Activated naive CD4-positive, alpha-beta T cell treated with anti-CD3 and anti-CD28 coated beads for 36 hours (primary cell): ENCODE measurements around the gene DPP10. TPM values are rescaled to one million over a fixed set of nuclear protein-coding genes. Genes with fewer than 3 reads are reported as not detected.

Experiments
- CTCF ChIA-PET: fragments of 350-600 bp; sonication (Branson Sonifier 250); formaldehyde crosslinking; loops from one replicate; lab custom pipeline; 2021; ENCODE audit warnings: antibody characterized with exemption; lab: Charles Lee
- DNase-seq: peaks from one replicate; pipeline ENCODE4 v3.0.0-alpha.2; 2020
- H3K27ac Mint-ChIP-seq: one replicate; pipeline ENCODE4 v1.8.0; 2021; ENCODE audit warnings: mild to moderate bottlenecking, mixed read lengths
- H3K27me3 Mint-ChIP-seq: one replicate; pipeline ENCODE4 v1.8.0; 2021; ENCODE audit warnings: low read depth, mixed read lengths
- H3K36me3 Mint-ChIP-seq: one replicate; pipeline ENCODE4 v1.8.0; 2021; ENCODE audit warnings: low read depth, mixed read lengths
- H3K4me1 Mint-ChIP-seq: one replicate; pipeline ENCODE4 v1.8.0; 2021; ENCODE audit warnings: low read depth, mixed read lengths
- H3K4me3 Mint-ChIP-seq: one replicate; pipeline ENCODE4 v1.8.0; 2021; ENCODE audit warnings: mild to moderate bottlenecking, moderate library complexity, mixed read lengths
- H3K9me3 Mint-ChIP-seq: one replicate; pipeline ENCODE4 v1.8.0; 2021; ENCODE audit warnings: mixed read lengths
- intact Hi-C: fragments of 100-400 bp; cut with micrococcal nuclease; formaldehyde crosslinking; loops from one replicate; pipeline ENCODE4 v1.15.1; 2023
- total RNA-seq, 2 experiments: library from RNA; stranded (reverse); gene quantifications; one replicate each; pipeline ENCODE4 v1.2.3, GENCODE V29; 2021

The DPP10 gene
- total RNA-seq, 2 experiments from 2014 or later: not detected

DNA sequence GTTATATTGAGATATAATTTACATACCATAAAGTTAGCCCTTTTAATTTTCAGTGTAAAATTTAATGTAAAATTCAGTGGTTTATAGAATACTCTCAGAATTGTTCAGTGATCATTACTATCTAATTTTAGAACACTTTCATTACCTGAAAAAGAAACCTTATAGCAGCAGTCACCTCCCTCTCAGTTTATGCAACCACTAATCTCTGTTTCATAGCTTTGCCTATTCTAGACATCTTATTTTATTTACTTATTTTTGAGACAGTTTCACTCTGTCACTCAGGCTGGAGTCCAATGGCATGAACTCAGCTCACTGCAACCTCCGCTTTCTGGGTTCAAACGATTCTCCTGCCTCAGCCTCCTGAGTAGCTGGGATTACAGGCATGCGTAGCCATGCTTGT lies 479.6 kb downstream of the DPP10 start:
- Mint-ChIP-seq H3K27me3 (no peaks in the 10 kb centered on the region), H3K9me3 (peaks cover 5% of the 10 kb centered on the region)

DNA sequence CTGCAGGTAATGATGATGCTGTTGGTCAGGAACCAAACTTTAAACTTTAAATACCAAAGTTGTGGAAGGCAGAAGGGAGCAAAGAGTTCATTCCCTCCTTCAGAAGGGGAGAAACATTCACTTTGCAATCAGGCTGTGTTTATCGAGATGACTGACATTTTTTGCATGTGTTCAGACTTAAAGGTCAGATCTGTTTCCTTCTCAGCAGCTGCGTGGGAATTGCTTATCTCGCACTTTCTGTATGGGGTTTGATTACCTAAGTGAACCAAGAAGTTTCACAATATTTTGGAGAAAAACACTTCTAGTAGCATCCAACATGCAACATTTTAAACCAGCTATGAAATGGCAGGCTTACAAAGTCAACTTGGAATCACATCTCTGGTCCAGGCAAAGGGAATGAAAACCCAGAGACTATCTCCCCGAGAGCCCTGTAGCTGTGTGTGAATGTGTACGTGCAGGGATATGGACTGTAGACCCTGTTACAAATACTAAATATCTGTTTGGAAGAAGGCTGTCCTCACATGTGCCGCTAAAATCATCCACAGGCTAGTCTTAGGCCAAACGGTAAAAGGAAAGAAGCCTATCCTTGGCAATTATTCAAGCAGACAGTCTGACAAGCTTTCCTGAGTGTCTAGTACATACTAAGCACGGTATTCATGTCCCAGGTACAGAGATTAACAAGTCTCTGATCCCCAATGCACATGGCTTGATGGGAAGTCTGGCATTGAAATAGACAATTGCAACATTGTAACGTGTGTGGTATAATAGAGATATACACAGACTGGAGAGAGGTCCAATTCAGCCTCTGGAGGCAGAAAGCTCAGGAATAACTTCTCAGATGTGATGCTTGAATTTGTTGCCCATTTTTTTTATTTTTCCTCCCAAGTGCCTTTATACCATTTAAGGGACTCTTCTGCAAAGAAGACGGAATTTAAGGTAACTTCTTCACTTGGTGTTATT lies 483.1 kb downstream of the DPP10 start:
- H3K27ac Mint-ChIP-seq: no peak overlapping the region
- peaks cover 7% of the 10 kb centered on the region for H3K9me3 Mint-ChIP-seq
- no peaks in the 10 kb centered on the region for H3K4me1 Mint-ChIP-seq
- H3K27me3 Mint-ChIP-seq: no peaks in the 10 kb centered on the region
- DNase-seq: no peak
- H3K36me3 Mint-ChIP-seq: no peaks in the 10 kb centered on the region
- intact Hi-C loops: no loop called here
- no peak overlapping the region for H3K4me3 Mint-ChIP-seq
- CTCF ChIA-PET: no interaction called here

More for the DNA sequence above, 479.6 kb downstream of the DPP10 start:
- no peaks in the 10 kb centered on the region for H3K4me1 Mint-ChIP-seq
- CTCF ChIA-PET: no interaction called here
- no peaks in the 10 kb centered on the region for H3K36me3 Mint-ChIP-seq
- H3K27ac Mint-ChIP-seq: no peak overlapping the region
- DNase-seq: no peak
- intact Hi-C loops: no loop called here
- H3K4me3 Mint-ChIP-seq: no peak overlapping the region

DNA sequence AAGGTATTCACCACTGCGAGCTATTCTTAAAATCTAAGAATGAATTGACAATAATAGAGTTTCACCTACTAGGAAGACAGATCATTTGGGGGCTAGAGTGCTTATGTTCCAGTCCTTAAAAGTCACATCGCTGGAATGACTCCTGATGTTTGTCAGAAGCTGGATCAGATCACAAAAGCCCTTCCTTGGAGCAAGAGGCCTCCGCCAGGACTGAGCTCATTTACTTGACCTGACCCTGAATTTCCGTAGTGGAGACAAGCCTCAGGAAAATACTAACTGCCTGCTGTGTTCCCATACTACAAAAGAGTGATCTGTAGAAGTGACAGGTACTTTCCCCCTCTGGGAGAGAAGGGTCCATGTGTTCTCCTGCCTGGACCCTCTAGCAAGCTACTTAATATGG lies 483.9 kb downstream of the DPP10 start:
- Mint-ChIP-seq H3K27ac (no peak overlapping the region), H3K4me1 (no peaks in the 10 kb centered on the region), H3K36me3 (no peaks in the 10 kb centered on the region), H3K27me3 (no peaks in the 10 kb centered on the region), H3K9me3 (peaks cover 7% of the 10 kb centered on the region), H3K4me3 (no peak overlapping the region)
- DNase-seq: no peak
- CTCF ChIA-PET: no interaction called here
- intact Hi-C loops: no loop called here

- peaks cover 7% of the 10 kb centered on the region for H3K9me3 Mint-ChIP-seq
- H3K36me3 Mint-ChIP-seq: no peaks in the 10 kb centered on the region
- CTCF ChIA-PET: no interaction called here
- no peak for DNase-seq
- intact Hi-C loops: no loop called here
- no peaks in the 10 kb centered on the region for H3K27me3 Mint-ChIP-seq
- H3K4me3 Mint-ChIP-seq: no peak overlapping the region
- H3K27ac Mint-ChIP-seq: no peak overlapping the region
- no peaks in the 10 kb centered on the region for H3K4me1 Mint-ChIP-seq
Observed at GRCh38 chr2:114929225-114929624, 486.8 kb downstream of the DPP10 start.

- Mint-ChIP-seq H3K27me3 (no peaks in the 10 kb centered on the region), H3K4me1 (no peaks in the 10 kb centered on the region), H3K27ac (no peak overlapping the region)
Observed at GRCh38 chr2:114933671-114934241, 491.3 kb downstream of the DPP10 start.

GRCh38 chr2:114935031-114935430 lies 492.6 kb downstream of the DPP10 start:
- Mint-ChIP-seq H3K9me3 (peaks cover 4% of the 10 kb centered on the region), H3K36me3 (no peaks in the 10 kb centered on the region), H3K4me1 (no peaks in the 10 kb centered on the region), H3K27ac (no peak overlapping the region), H3K4me3 (no peak overlapping the region), H3K27me3 (no peaks in the 10 kb centered on the region)
- DNase-seq: no peak
- CTCF ChIA-PET: no interaction called here
- intact Hi-C loops: no loop called here

More at GRCh38 chr2:114933671-114934241, 491.3 kb downstream of the DPP10 start:
- CTCF ChIA-PET: no interaction called here
- H3K9me3 Mint-ChIP-seq: peaks cover 8% of the 10 kb centered on the region
- H3K4me3 Mint-ChIP-seq: no peak overlapping the region
- no peaks in the 10 kb centered on the region for H3K36me3 Mint-ChIP-seq
- intact Hi-C loops: no loop called here
- no peak for DNase-seq

DNA sequence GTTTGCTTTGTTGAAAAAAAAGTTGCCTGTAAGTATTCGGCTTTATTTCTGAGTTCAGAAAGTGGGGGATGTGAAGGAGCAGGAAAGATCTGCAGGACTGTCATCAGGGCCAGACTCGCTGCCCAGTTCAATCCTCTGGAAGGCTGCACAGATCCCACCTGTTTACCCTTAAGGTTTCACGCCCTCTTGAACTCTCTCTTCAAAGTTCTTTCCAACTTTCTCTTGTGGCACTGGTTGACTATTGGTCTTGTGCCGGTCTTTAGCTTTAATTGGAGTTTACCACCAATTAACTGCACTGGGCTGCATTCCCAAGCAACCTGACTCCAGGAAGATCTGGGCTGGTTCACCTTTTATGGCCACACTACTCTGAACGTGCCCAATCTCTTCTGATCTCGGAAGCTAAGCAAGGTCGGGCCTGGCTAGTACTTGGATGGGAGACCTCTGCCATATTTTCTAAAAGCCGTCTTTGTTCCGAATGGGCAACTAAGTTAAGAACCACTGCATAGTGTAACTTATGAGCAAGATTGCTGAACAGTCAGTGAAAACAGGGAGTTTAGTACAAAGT lies 495.0 kb downstream of the DPP10 start:
- Mint-ChIP-seq H3K27ac (no peak overlapping the region), H3K36me3 (no peaks in the 10 kb centered on the region), H3K27me3 (no peaks in the 10 kb centered on the region), H3K9me3 (peaks cover 4% of the 10 kb centered on the region), H3K4me1 (no peaks in the 10 kb centered on the region), H3K4me3 (no peak overlapping the region)
- intact Hi-C loops: no loop called here
- CTCF ChIA-PET: interaction anchor here (0.6 kb wide), 1 partner anchor 14 kb away, joined by 4 read pairs; no protein-coding TSS in a partner anchor
- no peak for DNase-seq

GRCh38 chr2:114940785-114941458 lies 498.5 kb downstream of the DPP10 start:
- H3K36me3 Mint-ChIP-seq: no peaks in the 10 kb centered on the region
- H3K4me1 Mint-ChIP-seq: no peaks in the 10 kb centered on the region
- no peak for DNase-seq
- peaks cover 1% of the 10 kb centered on the region for H3K9me3 Mint-ChIP-seq
- CTCF ChIA-PET: no interaction called here
- intact Hi-C loops: no loop called here
- no peak overlapping the region for H3K4me3 Mint-ChIP-seq
- no peak overlapping the region for H3K27ac Mint-ChIP-seq
- no peaks in the 10 kb centered on the region for H3K27me3 Mint-ChIP-seq

DNA sequence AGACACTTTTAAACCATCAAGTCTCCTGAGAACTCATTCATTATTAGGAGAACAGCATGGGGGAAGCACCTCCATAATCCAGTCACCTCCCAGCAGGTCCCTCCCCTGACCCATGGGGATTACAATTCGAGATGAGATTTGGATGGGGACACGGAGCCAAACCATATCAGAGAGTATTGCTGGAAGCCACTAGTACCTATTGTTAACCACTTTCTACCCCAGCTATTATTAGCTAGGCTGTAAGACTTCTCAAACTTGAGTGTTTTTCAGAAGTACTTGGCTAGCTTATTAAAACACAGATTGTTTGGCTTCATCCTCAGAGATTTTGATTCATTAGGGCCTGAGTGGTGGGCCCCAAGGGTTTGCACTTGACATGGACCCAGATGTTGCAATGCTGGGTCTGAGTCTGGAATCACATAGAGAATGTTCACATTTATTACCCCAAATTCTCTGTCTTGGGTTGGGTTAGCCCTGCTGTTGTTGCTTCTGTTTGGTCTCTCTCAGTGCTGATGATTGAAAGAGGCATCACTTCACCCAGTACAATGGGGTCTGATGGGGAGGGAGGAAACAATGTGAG lies 506.9 kb downstream of the DPP10 start:
- CTCF ChIA-PET: no interaction called here
- no peak for DNase-seq
- intact Hi-C loops: no loop called here
- Mint-ChIP-seq H3K27me3 (no peaks in the 10 kb centered on the region), H3K36me3 (no peaks in the 10 kb centered on the region), H3K4me3 (no peak overlapping the region), H3K27ac (no peak overlapping the region), H3K9me3 (no peaks in the 10 kb centered on the region), H3K4me1 (no peaks in the 10 kb centered on the region)

GRCh38 chr2:114960389-114960788 lies 517.9 kb downstream of the DPP10 start:
- no peaks in the 10 kb centered on the region for H3K4me1 Mint-ChIP-seq
- peaks cover 5% of the 10 kb centered on the region for H3K9me3 Mint-ChIP-seq
- CTCF ChIA-PET: no interaction called here
- intact Hi-C loops: no loop called here
- no peaks in the 10 kb centered on the region for H3K27me3 Mint-ChIP-seq
- H3K27ac Mint-ChIP-seq: no peak overlapping the region
- DNase-seq: no peak
- H3K36me3 Mint-ChIP-seq: no peaks in the 10 kb centered on the region
- no peak overlapping the region for H3K4me3 Mint-ChIP-seq

DNA sequence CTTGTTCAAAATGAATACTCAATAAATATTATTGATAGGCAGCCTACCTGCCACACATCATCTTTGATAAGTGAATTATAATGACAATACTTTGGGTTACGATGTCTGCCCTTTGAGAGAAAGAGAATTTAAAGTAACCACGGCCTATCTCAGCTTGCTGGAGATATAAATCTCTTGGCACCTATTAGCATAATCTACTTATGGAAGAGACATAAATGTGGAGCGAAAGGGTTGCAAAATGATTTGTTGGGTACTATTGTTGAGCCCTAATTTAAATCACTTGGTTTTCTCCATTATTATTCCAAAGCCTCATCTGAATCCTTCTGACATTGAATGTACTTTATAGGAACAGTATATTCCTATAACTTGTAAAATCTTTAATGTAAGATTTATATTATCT lies 520.1 kb downstream of the DPP10 start:
- Mint-ChIP-seq H3K4me1 (no peaks in the 10 kb centered on the region), H3K4me3 (no peak overlapping the region), H3K27me3 (no peaks in the 10 kb centered on the region), H3K9me3 (peaks cover 6% of the 10 kb centered on the region), H3K36me3 (no peaks in the 10 kb centered on the region), H3K27ac (no peak overlapping the region)
- no peak for DNase-seq
- CTCF ChIA-PET: no interaction called here
- intact Hi-C loops: no loop called here

GRCh38 chr2:114968748-114969400 lies 526.4 kb downstream of the DPP10 start:
- no peaks in the 10 kb centered on the region for H3K4me1 Mint-ChIP-seq
- no peak overlapping the region for H3K4me3 Mint-ChIP-seq
- H3K27ac Mint-ChIP-seq: no peak overlapping the region
- intact Hi-C loops: no loop called here
- no peaks in the 10 kb centered on the region for H3K36me3 Mint-ChIP-seq
- CTCF ChIA-PET: no interaction called here
- H3K9me3 Mint-ChIP-seq: peaks cover 6% of the 10 kb centered on the region
- no peaks in the 10 kb centered on the region for H3K27me3 Mint-ChIP-seq
- no peak for DNase-seq
